A204.1 (cell line): ENCODE measurements around the gene TARS3.
"Not testable (repeated sequence)": the region's sequence is repeated elsewhere in the genome, so short reads cannot be mapped to it uniquely, and the experiment has no call there.

Experiments
- FAIRE-seq: peaks from 2 replicates; lab custom pipeline; 2012; peaks lifted over from hg19 to GRCh38; lab: Jason Lieb, UNC

The TARS3 gene

DNA sequence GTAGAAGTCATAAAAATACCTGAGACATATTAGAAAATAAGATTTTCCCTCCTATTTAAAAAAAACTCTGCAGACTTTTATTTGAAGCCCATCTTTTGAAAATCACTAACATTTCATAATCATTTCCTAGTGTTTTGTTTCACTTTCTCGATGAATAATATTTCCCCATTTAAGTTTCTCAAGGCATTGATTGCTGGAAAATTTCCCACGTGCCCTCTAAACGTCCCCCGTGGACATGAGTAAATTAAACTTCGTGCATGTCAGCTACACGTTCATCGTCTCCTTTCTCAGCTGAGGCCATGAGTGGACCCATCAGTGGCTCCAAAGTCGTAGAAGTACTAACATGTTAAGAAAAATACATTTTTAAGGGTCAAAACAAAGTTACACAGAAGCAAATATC is 70.1 kb downstream of the TARS3 start:
- FAIRE-seq: no peak

- FAIRE-seq: no peak
Observed at GRCh38 chr15:101652786-101653430, 71.4 kb downstream of the TARS3 start.

- FAIRE-seq: no peak
Observed at GRCh38 chr15:101652098-101652785, 72.0 kb downstream of the TARS3 start, which contains the start of gene TM2D3. TSS of gene TM2D3 (minus strand) at chr15:101652381. CDS start at chr15:101652361, 20 bp downstream.

GRCh38 chr15:101651554-101652097 is 72.6 kb downstream of the TARS3 start:
- FAIRE-seq: no peak

GRCh38 chr15:101650145-101650544 is 74.1 kb downstream of the TARS3 start:
- no peak for FAIRE-seq

DNA sequence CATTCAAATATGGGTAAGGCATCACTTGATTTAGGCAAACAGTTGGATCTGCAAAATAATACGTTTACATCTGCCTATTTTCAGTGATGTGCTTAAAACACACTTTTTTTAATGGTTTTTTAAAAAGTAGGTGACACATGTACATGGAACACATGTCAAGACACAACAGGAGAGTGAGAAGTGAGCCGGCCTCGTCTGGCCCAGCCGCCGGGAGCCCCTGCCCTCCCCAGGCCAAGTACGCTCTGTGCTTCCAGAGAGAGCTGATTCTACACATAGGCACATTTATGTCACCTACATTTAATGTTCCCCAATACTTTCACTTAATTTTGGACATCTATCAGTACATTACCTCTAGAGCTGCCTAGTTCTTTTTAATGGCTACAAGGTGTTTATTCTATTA is 75.9 kb downstream of the TARS3 start:
- no peak for FAIRE-seq

DNA sequence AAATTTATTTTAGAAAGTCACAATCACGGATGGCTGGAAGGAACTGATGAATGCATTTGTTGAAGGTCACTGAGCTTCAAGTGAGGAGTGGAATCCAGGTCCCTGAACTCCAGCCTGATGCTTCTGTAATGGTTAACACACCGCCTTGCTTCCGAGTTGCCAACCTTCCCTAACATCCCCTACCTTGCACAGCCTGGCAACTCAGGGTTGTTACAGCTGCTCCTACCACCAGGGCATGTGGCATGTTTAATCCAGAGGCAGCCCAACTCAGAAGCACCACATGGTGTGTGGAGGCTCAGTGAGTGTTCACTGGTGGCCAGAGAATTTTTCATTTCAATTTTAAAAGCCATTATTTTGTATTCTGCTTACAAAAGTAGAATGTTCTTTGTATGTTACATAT is 77.0 kb downstream of the TARS3 start:
- FAIRE-seq: no peak

GRCh38 chr15:101646672-101647071 is 77.6 kb downstream of the TARS3 start:
- no peak for FAIRE-seq

- no peak for FAIRE-seq
Observed at GRCh38 chr15:101642361-101642760, 81.9 kb downstream of the TARS3 start.

DNA sequence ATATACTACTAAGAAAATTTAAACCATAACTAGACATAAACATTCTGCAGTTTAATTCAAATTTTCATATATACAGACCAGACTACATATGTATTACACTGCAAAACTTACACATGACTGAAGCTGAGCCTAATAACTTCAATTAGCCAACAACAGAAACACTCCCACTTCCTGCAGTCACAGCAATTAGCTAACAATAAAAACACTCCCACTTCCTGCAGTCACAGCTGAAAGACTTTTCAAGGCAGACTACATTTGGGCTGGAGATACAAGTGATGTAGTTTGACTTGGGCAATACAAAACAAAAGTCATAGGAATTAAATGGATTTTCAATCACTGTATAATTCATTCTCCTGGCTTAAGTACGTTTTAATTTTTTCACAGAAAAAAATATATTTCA is 82.4 kb downstream of the TARS3 start:
- FAIRE-seq: no peak

DNA sequence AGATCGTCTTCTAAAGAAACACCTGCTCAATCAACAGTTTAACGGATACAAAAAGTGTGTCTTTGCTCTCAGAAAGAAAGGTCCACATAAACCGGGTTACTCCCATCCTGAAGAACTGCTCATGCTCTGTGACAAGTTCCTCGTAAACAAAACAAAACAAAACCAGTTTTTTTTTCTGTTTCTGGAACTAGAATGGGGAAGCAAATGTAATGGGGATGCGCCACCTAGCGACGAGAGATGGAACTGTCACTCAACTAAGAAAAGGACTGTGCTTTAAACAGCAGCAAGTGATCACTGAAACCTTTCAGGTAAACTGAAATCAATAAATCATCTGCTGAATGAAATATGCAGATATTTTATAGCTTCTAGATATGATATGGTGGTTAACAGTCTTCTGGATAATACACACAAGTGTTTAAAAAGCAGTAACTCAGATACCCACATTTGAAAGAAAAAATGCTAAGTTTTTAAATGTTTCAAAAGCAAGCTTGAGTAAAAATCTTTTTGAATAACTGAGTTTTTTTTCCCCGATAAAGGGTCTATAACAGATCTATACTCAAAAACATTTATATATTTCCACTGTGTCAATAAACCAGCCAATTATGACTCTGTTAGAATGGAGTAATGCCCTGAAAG is 83.0 kb downstream of the TARS3 start:
- peak; percentile 92 for FAIRE-seq

- no peak for FAIRE-seq
Observed at GRCh38 chr15:101639667-101640066, 84.6 kb downstream of the TARS3 start.

DNA sequence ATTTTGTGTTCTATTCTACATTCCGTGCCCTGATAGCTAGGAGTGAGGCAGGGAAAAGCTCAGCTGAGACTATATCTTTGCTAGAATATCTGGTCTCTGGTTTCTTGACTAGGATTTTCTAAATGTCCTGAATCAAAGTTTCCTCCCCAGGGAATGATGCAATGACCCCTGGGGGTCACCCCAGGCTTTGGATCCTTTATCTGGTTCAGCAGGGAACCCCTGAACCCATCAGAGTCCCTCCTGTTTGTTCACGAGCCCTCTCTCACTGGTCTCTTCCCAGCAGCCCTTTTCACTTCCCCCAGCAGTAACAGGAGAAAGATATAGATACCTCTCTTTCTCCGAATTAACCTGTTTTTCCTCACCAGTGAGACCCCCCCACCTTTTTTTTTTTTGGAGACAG is 86.4 kb downstream of the TARS3 start:
- no peak for FAIRE-seq

DNA sequence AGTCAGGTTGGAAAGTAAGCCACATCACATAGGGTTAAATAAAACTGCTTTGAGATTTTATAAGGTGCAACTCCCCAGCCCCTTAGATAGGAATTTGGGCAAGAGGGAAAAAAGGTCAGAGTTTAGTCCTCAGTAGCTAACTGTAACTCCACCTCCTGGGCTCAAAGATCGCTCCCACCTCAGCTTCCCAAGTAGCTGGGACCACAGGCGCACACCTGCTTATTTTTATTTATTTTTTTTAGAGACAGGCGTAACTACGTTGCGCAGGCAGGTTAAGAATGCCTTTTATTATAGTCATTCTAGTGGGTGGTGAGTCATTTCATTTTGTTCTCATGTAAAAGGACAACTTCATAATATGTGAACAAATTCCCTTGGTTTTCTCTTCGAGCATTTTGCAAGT is 86.8 kb downstream of the TARS3 start:
- no peak for FAIRE-seq

DNA sequence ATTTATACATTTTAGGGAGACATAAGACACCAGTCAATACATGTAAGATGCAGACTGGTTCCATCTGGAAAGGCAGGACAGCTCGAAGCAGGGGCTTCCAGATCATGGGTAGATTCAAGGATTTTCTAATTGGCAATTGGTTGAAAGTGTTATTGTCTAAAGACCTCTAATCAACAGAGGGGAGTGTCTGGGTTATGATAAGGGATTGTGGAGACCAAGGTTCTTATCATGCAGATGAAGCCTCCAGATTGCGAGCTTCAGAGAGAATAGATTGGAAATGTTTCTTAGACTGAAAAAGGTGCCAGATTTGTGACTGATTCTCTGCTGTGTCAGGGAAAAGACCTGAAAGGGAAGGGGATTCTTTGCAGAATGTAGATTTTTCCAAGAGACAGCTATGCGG is 87.2 kb downstream of the TARS3 start:
- FAIRE-seq: no peak

DNA sequence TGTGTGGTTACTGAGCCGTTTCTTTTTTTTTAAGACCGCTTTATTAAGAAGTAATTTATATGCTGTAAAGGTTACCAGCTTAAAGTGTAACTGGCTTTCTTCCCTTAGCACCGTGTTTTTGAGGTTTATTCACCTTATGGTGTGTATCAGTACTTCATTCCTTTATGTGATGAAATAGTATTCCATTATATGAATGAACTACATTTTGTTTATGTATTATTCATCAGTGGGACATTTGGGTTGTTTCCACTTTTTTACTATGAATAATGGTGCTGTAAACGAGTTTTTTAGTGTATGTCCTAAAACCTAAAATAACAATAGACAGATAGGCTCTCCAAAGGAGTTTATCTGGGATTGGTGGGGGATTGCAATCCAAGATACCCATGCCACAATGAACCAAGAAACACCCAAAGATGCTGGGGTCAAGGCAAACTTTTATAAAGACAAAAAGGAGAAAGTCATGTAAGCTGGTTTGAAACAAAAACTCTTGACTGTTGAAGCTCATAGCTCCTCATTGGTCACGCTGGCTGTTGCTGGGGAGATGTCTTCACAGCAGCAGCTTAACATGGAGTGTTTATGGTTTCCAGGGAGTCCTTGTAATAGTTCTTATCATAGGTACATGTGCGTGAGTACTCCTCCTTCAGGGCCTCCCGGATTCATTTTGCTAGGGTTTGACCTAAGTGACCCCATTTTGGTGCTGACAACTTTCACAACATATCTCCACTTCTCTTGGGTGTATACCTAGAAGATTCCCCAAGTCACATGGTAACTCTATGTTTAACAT is 88.1 kb downstream of the TARS3 start:
- no peak for FAIRE-seq

GRCh38 chr15:101633356-101633755 is 90.9 kb downstream of the TARS3 start:
- no peak for FAIRE-seq

DNA sequence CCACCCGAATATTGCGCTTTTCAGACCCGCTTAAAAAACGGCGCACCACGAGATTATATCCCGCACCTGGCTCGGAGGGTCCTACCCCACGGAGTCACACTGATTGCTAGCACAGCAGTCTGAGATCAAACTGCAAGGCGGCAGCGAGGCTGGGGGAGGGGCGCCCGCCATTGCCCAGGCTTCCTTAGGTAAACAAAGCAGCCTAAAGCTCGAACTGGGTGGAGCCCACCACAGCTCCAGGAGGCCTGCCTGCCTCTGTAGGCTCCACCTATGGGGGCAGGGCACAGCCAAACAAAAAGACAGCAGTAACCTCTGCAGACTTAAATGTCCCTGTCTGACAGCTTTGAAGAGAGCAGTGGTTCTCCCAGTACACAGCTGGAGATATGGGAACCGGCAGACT is 97.5 kb downstream of the TARS3 start:
- not testable (repeated sequence) for FAIRE-seq

DNA sequence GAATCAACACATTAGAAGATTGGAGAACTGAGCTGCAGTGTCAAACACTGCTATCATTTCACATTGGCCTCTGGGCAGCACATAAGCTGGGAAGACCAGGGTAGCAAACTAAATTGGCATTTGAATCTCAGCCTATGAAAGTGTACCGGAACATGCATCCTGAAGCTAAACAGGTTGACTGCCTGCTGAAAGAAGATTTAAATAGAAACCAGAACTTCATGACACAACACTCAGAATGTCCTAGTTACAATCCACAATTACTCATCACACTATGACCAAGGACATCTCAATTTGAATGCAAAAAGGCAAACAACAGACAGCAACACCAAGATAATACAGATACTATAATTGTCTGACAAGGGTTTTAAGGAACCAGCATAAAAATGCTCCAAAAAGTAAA is 98.3 kb downstream of the TARS3 start:
- FAIRE-seq: no peak

DNA sequence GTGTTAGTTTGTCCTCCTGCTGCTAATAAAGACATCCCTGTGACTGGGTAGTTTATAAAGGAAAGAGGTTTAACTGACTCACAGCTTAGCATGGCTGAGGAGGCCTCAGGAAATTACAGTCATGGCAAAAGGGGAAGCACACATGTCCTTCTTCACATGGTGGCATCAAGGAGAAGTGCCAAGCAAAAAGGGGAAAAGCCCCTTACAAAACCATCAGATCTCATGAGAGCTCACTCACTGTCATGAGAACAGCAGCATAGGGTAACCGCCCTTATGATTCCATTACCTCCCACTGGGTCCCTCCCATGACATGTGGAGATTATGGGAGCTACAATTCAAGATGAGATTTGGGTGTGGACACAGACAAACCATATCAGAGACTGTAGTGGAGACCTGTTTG is 99.1 kb downstream of the TARS3 start:
- no peak for FAIRE-seq

DNA sequence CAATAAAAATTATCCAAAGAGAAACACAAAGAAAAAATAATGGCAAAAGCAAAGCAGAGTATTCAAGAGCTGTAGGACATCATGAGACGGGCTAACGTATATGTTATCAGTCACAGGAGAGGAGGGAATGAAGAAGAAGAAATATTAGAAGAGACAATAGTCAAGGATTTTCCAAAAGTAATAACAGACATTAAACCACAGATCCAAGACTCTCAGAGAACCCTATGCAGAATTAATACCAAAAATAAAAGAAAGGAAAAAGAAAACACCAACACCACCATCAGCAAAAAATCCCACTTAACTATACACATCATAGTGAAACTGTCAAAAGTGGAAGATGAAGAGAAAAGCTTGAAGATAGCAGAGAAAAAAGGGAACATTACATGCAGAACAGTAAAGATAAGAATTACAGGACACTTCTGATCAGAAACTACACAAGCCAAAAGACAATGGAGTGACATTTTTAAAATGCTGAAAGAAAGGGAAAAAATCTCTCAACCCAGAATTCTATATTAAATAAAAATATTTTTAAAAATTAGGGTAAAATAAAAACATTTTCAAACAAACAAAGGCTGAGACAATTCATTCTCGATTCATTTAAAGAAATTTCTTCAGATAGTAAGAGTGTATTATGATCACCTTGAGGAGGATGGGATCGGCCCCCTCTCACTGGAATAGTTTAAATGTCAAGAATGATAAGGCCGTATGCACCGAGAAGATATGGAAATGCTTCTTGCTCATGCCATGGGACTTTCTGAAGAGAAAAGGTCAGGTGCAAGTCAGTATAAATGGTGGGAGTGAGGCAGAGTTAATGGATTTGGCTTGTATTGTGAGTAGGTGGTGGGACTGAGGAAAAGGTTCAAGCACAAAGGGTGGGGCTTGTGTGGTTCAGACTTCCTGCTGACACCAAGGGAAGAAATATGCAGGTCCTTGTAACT is 100.6 kb downstream of the TARS3 start:
- FAIRE-seq: no peak
